ENCODE data around the gene KCNQ2.

KCNQ2 gene

DNA sequence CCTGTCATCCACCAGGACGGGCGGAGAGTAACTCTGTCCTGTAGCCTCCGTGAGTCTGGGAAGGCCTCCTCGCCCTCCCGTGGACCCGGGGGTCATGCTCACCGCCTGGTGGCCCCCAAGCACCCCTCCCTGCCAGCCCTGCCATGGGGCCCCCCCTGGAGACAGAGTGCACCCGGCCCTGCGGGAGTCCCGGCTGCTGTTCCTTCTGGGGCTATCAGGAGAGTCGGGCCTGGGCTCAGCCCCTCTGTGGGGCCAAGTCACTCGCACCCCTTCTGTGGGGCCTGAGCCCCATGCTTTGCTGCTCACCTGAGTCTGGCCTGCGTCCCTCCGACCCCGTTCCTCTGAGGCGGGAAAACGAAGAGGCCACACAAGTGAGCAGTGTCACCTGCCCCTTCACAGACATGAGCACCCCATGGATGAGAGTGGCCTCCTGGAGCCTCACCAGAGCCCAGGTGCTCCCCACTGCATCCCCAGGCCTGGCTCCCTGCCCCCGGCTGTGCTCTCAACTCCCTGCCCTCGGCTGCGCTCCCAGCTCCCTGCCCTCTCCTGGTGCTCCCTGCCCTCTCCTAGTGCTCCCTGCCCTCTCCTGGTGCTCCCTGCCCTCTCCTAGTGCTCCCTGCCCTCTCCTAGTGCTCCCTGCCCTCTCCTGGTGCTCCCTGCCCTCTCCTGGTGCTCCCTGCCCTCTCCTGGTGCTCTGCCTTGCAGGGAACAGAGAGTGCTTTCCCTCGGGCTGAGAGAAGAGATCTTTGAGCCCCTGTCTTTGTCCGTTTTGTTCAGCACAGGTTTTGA, 106.7 kb downstream of the KCNQ2 start:
- no peak for DNase-seq

DNA sequence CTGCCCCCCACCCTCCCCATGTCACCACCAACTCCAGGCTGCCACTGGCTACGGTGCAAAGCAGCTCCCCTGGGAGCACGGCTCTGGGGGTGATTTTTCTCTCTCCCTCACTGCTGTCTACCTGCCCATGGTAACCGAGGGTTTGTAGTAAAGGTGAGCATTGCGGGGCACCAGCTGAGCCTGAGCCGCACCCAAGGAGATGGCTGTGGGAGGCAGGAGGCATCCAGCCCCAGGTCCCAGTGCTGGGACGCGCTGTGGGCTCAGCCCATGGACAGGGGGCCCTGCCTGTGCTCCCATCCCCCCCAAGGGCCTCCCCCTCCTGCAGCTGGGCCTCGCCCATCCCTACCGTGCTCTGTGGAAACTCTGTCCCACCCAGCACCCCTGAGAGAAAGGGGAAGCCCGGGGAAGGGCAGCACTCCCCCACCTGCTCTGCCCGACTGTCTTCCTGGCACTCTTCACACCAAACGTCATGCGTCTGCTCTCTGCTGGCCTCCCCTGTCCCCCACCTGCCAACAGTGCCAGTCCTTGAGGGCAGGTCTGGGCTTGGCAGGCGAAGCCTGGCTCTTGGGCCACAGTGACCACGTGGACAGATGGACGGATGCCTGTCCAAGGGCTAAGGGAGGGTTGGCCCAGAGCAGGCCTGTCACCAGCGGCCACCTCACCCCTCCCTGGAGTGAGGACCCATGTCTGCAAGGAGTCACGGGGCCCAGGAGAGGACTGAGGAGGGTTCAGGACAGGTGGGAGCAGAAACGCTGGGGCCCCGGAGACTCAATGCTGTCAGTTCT, 107.5 kb downstream of the KCNQ2 start:
- DNase-seq = no peak

DNA sequence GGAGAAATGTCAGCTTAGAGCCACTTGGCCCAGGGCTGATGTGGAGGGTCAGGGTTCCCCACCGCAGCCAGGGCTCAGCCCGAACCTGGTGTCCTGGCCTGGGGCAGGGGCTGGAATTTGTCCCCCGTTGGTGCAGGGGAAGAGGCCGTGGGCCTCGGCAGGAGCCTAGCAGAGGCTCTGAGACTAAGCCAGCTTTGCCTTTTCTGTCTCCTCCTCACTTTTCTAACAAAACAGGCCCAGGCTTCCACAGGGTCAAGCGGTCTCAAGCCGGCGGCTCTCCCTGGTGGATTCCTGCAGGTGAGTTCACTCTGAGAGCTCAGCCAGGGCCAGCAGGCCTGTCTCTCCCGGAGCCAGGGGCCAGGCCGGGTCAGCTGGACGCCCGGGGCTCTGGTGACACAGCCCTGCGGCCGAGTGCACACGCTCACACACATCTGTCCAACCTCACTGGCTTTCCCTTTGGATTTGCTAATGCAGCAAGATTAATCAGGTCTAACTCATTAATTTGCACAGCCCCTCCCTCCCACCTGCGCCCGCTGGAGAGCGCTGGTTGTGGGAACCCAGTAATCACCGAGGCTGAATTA, 108.4 kb downstream of the KCNQ2 start:
- DNase-seq = no peak

DNA sequence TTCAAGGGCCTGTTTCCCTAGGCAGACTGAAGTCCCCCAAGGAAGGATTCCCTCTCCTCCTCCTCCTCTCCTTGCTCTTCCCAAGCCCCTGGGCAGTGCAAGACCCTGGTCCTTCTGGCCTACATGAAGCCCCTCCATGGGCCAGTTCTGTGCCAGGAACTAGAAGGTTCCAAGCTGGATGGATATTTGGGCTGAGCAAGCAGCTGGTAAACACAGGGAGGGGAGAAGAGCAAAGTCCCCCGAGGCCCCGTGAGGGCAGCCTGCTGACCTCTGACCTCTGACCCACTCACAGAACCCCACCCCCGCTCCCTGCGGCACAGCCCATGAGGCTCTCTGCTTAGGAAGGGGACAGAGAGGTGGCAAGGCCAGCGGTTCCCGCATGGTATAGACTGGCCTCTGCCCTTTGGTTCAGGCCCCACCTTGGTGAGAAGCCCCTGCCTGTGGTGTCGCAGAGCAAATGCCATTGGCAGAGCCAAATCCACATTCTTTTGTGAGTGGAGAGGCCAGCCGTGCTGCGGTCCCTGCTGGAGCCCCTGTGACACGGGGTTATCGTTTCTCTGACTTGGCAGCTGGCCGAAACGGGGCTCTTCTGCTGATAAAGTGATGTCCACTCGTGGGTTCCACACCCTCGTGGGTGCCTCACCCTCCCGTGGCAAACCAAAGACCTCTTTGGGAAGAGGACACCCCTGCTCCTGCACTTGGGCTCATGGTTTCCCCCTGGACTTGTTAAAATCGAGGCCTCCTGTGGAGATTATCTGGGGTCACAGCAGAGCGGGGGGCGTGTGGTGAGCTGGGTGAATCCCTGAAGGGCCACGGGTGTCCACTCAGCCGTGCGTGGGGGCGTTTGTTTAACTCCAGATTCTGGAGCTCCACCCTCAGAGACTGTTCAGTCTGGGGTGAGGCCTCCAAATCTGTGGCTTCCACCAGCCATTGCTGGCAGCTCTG, 109.2 kb downstream of the KCNQ2 start:
- DNase-seq = no peak

DNA sequence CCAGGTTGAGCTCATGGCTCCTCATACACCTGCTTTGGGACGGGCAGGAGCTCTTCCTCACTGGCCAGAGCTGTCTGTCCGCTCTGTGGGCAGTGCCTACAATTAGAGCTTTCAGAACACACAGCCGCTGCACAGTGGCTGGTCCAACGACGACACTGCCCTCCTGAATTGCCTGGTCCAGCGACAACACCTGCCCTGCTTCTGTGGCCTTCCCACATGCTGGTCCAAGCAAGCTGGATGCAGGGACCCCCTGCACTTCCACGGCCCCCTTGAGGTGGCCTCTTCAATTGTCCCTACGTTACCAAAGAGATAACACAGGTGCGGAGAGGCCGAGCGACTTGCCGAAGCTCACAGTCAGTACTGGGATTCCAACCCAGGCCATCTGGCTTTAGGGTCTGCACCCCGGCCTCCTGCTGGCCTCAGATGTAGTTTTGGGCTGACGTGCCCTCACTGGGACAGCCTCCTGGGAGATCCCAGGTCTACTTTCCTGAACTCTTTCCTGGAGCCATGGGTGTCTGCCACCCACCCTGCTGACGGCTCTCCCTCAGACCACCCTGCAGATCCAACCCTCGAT, 109.9 kb downstream of the KCNQ2 start:
- DNase-seq = no peak

DNA sequence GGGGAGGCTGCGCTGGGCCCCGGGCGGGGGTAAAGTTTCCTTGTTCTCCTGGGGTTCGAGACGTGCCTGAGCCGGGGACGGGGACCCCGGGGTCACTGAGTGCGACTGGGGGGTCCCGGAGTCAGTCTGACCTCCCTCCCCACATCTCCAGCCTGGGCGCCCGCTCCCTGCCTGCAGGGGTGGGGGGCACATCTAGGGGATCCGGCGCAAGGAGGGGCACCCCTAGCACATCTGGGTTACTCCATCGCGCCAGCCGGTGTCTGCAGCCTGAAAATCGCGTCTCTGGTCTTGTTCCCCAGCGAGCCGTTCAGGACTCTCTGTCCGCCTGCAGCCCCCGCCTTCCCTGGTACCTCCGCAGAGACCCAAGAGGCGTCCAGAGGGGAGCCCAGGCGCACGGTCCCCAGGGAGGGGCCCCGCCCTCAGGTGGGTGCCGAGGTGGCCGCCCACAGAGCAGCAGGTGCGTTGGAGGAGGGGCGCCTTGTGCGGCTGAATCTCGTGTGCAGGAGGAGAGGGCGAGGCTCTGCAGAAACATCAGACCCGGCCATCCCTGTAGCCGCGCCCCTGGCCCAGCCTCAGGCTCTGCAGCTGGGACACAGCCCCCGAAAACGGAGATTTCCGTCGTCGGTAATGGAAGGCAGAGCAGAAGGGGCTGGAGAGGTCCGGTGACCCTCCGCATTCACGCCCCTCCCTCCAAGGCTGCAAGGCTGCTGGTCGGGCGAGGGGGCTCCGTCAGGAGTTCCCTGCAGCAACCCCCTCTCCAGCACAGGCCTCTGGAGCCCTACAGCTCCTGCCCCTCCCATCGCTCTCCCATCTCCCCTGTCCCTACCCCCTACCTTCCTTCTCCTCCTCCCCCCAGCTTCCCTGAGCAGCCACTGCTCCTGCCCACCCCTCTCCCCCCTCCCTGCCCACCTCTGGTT, 110.7 kb downstream of the KCNQ2 start:
- no peak for DNase-seq

DNA sequence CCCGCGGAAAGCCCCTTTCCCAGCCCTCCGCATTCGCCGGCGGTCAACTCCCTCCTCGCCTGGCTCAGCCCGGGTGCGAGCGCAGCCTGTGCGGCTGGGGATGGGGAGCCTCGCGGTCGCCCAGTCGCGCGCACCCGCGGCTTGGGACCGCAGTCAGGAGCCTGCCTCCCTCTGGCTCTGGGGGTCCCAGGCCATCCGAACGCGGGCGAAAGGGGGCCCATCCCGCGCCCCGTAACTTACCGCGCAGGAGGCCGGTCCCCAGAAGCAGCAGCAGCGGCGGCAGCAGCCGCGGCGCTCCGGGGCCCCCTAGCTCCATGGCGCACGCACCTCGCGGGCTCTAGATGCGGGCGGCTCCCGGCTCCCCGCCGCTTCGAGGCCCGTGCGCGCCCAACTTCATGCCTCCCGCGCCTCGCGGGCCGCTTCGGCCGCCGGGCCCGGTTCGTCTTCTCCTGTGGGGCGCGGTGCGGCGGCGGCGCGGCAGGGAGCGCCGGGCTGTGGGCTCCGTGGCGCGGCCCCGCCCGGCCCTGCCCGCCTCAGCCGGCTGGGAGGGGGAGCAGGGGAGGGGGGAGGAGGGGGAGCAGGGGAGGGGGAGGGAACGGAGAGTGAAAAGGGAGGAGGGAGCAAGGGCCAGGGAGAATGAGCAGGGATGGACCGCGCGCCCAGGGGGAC, 111.5 kb downstream of the KCNQ2 start, which contains the start of gene CHRNA4:
Gene CHRNA4 (minus strand): TSS at position 500 of the 669 bp plus-strand sequence. CDS start 184 bp downstream, at position 316.
- no peak for DNase-seq

DNA sequence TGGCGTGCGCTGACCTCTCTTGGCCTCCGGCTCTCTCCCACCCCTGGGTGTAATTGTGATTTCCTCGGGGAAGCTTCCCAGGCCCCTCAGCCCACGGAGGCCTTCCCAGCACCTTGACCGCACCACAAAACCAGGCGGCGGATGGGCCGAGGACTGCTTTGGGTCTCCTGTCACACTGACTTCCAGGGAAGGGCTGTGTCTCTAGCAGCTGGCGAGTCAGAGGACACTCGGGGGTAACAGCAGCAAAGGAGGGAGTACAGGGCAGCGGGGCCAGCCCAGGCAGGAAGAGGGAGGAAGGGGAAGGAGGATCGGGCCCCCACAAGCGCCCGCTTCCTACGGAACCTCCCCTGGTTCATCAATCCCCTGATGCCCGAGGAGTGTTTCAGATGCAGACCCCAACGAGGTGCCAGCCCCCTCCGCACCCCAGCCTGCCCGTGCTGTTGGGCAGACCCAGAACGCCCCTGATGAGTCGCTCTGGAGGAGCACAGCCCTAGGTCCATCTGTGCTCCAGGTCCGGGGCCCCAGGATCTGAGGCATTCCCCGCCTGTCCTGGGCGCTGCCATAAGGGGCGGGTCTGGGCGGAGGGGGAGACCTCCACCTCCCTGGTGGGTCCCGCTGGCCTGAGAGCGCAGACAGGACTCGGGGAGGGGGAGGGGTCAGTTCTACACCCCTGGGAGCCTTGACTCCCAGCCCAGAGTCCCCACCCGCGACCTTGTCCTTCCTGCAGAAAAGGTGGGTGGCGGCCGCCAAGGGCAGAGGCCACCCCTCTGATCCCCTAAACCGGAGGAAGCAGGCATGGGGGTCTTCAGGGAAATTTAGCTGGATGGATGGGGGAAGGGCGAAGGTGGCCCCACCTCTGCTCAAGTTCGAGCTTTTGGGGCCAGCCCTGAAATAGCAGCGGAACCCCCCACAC, 112.3 kb downstream of the KCNQ2 start:
- DNase-seq = no peak

DNA sequence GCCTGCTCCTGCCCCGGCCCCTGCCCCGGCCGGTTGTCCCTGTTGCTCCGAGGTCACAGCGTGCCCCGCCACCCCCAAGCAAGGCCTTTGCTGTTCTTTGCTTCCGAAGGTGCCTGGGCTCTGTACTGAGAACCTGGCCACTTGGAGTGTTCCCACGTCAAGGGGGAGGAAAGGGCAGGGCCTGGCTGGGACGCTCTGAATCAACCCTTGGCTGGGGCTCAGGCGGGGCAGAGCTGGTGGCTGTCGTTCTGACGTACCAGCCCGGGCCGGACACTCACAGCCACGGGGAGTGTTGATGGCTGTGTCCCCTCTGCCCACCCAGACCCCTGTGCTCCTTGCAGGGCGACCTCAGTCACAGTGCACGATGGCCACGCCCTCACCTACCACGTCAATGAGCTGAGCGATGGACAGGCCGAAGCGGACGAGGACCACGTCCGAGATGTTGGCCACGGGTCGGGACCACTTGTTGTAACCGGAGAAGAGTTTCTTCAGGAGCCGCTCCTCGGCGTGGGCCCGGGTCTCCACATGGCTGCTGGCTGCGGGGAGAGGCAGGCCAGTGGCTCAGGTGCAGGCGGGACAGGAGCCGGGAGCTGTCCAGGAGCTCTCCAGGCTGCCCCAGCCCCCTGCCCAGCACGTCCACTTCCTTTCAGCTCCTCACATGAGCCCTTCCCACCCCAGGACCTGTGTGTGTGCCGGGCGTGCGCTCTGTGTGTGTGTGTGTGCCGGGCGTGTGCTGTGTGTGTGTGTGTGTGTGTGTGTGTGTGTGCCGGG, 113.1 kb downstream of the KCNQ2 start:
- no peak for DNase-seq

DNA sequence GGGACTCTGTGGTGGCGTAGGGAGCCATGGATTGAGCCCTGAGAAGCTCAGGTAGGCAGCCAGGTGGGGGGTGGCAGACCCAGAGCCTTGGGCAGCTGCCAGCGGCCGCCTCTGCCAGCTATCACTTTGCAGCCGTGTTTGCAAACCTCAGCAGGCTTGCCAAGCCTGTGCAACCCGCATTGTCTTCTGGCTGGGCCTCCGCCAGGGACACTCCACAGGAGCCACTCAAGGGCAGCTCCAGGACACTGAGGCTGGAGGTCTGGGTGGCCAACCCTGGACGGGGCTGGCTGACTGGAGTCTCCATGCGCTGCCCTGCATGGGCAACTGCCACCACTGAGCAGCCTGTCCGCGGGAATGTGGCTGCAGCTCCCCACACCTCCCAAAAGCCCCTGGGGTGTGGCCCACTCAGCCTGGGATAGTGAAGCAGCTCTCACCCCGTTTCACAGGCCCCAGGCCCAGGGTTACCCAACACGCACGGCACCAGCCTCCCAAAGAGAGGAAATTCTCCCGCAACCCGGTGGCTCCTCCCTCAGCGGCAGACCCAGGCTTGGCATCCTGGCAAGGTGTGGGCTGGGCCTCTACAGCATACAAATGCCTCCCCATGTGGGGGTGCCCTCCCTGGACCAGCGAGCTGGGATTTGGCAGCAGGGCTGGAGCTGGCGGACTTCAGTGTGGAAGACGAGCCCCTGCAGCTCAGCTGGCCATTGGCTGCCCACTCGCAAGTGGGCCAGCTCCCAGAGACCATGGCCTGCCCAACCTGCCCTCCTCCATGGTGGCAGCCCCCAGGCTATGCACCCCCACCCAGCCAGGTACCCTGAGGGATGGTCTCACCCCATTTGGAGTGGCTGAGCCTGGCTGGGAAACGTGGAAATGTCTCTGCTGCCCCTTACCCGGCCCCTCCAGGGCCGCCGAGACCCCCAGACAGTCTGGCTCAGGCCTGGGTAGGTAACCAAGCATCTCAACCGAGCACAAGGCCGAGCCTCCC, 114.2 kb downstream of the KCNQ2 start:
- DNase-seq = peak in 1 of 2 experiments; percentile 56

DNA sequence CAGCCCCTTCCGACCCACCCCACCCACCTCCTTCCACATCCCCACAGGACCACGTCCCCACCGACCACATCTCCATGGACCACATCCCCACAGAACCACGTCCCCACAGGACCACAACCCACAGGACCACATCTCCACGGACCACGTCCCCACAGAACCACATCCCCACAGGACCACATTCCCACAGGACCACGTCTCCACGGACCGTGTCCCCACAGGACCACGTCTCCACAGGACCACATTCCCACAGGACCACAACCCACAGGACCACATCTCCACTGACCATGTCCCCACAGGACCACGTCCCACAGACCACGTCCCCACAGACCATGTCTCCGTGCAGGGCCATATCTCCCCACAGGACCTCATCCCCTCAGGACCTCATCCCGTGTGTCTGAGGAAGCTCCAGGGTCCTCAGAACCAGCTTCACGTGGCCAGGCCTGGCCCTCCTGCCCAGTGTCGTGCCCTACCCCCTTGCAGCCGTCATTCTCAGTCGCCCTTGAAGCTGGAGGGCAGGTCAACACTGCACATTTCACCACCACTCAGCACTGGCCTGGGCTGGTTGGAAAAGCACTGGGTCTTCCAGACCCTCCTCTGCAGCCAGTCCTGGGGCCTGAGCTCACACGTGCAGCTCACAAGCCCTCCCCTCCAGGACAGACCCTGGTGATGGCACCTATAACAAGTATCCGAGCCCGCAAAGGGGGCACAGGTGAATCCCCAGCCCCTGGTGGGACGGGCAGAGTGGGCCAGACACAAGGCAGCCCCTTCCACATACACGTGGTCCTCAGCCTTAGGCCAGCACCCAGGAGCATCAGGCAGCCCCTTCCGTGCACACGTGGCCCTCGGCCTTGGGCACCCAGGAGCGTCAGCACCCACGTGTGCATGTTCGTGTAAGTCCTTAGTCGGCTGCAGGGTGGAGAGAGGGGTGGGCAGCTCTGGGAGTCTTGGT, 115.2 kb downstream of the KCNQ2 start:
- no peak for DNase-seq

DNA sequence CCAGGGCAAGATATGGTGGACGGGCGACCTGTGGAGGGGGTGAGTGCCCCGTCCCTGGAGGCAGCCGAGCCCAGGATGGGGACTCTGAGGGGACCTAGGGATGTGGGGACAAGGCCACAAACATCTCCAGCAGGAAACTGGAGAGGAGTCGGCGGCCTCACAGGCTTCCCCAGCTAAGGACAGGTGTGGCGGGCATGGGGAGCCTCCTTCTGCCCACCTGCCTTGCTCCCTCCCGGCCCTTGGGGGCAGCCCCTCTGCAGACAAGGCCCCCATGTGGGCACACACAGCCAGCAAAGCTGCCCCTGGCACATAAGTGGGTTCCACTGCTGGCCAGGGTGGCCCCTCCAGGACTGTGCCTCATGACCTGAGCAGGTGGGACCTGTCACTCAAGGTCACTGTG, 115.9 kb downstream of the KCNQ2 start:
- DNase-seq = no peak

DNA sequence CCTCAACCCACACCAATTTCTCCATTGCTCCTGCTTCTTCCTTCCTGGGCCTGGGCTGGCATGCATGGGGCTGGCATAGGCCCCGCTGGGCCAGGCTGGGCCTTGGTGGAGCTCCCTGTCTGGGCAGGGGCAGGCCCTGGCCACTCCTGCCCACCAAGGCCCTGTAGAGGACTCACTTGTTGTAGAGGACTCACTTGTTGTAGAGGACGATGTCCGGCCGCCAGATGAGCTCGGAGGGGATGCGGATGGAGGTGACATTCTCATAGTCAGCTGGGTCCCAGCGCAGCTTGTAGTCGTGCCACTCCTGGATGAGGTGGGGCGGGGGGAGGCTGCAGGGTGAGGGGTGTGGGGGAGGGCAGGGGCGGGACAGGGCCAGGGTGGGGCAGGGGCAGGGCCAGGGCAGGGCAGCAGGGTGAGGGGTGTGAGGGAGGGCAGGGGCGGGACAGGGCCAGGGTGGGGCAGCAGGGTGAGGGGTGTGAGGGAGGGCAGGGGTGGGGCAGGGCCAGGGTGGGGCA, 116.6 kb downstream of the KCNQ2 start:
- no peak for DNase-seq

DNA sequence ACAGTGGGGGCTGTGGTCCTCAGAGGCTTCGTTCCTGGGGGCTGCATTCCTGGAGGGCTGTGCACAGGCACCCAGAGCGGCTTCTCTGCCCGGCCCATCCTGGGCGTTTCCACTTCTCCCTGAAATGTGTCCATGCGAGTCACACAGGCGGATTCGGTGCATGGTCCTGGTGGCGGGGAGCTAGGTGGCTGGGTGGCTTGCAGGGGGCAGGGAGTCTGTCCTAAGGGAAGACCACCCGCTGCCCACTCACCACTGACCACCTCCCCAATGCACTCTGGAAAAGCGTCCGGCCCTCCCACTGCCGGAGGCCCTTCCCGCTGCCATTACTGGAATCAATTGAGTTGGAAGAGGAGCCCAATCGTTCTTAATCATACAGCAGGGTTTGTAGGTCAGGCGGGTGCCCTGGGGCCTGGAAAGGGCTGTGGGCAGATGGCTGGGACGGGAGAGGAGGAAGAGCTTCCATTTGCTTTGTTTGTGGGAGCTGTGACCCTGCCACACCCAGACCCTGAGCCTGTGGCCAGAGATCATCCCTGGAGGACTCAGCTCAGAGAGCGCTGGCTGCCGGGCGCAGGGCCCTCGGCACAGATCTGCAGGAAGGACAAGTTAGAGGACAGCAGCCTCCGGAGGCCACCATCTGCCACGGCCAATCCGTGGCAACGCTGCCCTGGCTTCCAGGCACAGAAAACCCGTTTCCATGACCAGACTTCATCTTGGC, 117.7 kb downstream of the KCNQ2 start:
- DNase-seq = no peak

DNA sequence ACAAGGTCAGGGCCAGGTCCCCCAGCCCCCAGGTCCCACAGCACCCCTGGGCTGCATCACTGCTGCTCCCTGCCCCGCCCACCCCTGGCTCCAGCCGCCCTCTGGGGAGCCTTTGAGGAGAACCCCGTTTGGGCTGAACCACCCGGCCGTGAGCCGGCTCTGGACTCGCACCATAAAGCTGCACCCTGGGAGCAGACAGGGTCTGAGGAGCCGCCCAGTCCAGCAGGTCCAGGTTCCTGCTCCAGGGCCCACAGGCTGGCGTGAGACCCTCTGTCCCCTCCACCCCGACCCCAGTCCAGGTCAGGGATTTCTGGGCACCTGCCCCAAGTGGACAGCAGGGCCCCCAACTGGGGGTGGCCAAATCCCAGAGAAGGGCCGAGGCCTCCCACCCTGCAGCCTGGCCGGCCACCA, 119.6 kb downstream of the KCNQ2 start:
- no peak for DNase-seq

All from SHP77 (cell line).